GM20431 (cell line): Measurements from ENCODE around the gene MAPK8IP2.
"Not testable (repeated sequence)": the region's sequence is repeated elsewhere in the genome, so short reads cannot be mapped to it uniquely, and the experiment has no call there.

Experiments used
- in situ Hi-C: fragments of 300-500 bp; cut with MseI, MboI; formaldehyde crosslinking; loops from one replicate; pipeline ENCODE4 v1.15.0; 2020; ENCODE audit warnings: low sequenced_read_pairs; ENCODE audit not compliant: unreplicated experiment

Gene MAPK8IP2

DNA sequence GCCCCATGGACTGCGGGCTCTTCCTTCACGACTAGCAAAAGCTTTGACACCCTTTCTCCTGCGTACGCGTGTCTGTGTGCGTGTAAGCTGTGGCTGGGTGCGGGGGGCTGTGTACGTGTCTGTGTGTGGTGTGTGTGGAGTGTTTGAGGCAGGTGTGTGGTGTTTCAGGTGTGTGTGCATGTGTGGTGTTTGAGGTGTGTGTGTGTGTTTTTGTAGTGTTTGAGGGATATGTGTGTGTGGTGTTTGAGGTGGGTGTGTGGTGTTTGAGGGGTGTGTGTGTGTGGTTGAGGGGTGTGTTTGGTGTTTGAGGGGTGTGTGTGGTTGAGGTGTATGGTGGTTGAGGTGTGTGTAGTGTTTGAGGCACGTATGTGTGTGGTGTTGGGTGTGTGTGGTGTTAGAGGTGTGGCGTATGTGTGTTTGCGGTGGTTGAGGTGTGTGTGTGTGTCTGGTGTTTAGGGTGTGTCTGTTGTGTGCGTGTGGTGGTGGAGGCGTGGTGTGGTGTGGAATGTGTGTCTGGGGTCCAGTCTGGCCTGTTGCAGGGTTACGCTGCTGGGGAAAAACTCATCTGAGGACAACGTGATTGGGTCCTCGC is 28.0 kb downstream of the MAPK8IP2 start:
- in situ Hi-C loops: no loop called here

DNA sequence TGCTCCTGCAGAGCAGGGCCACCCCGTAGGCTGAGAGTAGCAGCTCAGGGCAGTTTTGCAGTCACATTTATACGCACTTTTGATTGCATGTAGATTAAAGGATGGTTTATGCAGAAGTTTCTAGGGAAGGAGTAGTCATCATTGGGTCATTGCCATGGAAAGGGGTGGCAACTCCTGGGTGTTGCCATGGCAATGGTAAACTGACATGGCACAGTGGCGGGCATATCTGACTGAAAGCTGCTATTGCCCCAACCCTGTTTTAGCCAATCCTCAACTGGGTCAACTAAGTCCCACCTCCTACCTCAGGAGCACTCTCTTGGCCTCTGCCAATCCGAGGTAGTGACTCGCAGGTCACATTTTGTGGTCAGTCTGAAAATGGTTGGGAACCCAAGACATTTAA is 29.8 kb downstream of the MAPK8IP2 start:
- in situ Hi-C loops: no loop called here

DNA sequence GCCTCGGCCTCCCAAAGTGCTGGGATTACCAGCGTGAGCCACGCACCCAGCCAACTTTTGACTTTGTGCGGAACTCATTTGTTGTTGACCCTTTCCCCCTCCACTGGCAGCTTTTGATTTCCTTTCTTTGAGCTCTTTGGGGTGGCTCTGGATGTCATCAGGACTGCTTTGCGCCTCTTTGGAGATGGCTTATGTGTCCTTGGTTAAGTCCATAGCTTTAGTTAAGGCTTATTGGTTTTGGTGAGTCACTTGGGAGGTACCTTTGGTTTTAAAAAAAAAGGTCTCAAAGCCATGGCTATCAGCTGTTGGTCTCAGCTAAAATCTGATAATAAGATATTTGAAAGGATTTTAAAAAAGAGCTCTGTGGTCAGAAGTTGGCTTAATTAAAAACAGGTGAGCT is 32.5 kb downstream of the MAPK8IP2 start:
- in situ Hi-C loops: no loop called here

DNA sequence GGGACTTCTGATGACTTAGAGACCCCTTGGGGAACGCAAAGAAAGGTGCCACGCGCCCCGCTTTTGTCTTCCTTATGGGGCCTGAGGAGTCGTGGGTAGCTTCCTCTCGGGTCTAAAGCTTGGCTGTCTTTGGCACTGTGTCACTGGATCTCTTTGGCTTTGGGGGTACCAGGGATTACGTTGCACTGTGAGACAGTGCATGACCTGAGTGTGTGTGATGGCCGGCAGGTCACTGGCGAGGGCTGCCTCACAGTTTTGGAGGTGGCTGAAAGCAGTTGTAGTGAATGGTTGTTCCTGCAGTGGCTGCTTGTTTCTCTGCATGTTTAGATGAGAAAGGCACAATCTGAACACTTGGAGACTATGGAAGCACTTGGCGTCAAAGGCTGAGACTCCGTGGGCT is 33.2 kb downstream of the MAPK8IP2 start:
- in situ Hi-C loops: no loop called here

DNA sequence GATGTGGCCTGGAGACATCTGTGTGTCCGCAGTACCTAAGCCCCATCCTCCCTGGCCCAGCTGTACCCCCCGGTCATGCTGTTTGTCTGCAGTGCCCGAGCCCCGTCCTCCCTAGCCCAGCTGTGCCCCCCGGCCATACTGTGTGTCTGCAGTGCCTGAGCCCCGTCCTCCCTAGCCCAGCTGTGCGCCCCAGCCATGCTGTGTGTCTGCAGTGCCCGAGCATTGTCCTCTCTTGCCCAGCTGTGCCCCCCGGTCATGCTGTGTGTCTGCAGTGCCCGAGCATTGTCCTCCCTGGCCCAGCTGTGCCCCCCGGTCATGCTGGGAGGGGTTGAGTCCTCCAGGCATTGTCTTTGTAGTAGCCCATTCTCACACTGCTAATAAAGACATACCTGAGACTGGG is 35.0 kb downstream of the MAPK8IP2 start:
- in situ Hi-C loops: no loop called here

DNA sequence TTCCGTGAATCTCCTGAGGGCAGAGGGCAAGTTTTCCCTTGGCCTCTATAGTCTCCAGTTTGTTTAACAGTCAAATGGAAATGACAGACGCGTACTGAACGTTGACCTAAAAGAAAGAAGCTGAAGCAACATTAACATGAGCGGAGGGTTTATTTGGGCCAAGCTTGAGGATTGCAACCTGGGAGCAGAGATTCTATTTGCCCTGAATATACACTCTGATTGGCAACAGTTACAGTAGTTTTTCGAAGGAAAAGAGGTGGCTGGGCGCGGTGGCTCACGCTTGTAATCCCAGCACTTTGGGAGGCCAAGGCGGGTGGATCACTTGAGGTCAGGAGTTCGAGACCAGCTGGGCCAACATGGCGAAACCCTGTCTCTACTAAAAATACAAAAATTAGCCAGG is 39.7 kb downstream of the MAPK8IP2 start:
- in situ Hi-C loops: not testable (repeated sequence)

DNA sequence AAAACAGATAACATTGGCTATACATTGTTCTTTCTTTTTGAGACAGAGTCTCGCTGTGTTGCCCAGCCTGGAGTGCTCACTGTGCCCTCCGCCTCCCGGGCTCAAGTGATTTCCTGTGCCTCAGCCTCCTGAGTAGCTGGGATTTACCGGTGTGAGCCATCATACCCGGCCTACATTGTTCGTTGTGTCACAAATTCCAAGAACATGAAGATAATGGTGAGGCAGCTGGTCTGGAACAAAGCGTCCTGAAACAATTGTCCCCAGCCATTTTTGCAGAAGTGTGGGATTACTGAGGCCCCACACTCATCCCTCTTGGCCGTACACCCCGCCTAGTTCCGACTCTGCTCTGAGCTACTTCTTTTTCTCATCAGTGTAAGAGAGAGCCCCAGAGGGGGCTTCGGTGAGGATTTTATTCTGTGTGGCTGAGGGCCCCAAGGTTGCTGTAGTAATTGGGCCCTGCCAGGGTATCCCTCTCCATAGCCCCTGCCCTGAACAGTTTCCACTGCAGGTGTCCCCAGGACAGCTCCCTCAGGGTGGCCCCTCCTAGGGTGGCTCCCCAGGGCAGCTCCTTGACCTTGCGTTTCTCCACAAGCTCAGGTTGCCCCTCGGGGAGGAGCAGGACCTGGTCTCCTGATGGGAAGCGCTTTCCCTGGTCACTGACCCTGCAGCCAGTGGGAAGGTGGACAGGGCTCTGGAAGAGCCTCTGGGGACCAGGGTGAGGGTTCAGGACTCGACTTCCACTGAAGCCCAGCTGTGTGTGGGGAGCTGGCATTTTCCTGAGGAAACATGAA is 40.5 kb downstream of the MAPK8IP2 start:
- in situ Hi-C loops: no loop called here

DNA sequence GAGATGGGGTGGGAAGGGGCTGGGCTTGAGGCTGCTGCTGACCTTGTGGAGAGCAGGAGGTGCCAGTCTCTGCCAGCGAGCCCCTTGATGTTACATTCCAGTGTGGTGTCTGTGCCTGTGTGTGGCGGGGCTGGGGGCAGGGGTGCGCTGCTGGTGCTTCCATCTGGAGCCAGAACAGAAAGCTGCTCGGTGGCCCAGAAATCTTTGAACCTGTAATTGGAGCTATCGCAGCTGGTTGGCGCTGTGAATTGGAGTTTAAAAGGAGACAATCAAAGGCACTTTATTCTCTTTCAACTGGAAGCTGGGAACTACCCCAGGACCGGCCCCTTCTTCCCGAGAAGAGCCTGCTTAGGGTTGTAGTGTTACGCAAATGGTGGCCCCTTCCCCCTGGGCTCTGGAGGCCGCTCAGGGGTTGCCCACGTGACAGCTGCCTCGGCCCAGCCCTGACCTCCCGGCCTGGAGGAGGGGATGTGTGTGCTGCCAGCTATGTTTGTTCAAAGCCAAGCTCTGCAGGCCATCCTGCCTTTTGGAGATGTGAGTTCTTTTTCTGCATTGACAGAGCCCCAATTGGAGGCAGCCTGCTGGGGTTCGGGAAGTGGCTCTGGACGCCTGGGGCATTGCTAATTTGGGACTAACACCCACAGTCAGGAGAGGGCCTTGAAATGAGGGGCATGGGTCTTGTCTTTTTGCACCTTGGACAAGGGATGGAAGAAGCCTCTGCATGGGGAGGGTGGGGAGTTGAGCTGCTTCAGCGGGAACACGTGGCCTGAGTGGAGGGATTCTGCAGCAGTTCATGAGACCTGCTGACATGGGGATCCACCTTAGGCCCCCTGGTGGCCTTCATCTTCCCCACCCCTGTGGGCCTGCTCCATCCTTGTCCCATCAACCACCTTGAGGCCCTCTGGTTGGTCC is 41.4 kb downstream of the MAPK8IP2 start:
- in situ Hi-C loops: no loop called here

DNA sequence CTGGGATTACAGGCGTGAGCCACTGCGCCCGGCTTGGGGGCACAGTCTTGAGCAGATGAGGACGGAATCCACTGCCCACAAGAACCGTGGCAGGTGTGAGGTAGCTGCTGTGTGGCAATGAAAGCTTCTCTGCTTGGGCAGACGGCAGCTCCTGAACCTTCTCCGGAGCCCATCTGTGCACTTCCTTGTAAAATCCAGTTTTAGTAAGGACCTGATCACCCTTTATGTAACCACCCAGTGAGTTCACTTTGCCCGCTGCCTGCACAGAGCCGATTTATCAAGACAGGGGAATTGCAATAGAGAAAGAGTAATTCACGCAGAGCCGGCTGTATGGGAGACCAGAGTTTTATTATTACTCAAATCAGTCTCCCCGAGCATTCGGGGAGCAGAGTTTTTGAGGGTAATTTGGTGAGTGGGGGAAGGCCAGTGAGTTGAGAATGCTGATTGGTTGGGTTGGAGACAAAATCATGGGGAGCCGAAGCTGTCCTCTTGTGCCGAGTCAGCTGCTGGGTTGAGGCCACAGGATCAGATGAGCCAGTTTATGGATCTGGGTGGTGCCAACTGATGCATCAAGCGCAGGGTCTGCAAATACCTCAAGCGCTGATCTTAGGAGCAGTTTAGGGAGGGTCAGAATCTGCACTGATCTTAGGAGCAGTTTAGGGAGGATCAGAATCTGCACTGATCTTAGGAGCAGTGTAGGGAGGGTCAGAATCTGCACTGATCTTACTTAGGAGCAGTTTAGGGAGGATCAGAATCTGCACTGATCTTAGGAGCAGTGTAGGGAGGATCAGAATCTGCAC is 42.6 kb downstream of the MAPK8IP2 start:
- in situ Hi-C loops: not testable (repeated sequence)

DNA sequence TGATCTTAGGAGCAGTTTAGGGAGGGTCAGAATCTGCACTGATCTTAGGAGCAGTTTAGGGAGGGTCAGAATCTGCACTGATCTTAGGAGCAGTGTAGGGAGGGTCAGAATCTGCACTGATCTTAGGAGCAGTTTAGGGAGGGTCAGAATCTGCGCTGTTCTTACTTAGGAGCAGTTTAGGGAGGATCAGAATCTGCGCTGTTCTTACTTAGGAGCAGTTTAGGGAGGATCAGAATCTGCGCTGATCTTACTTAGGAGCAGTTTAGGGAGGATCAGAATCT is 43.2 kb downstream of the MAPK8IP2 start:
- in situ Hi-C loops: not testable (repeated sequence)

DNA sequence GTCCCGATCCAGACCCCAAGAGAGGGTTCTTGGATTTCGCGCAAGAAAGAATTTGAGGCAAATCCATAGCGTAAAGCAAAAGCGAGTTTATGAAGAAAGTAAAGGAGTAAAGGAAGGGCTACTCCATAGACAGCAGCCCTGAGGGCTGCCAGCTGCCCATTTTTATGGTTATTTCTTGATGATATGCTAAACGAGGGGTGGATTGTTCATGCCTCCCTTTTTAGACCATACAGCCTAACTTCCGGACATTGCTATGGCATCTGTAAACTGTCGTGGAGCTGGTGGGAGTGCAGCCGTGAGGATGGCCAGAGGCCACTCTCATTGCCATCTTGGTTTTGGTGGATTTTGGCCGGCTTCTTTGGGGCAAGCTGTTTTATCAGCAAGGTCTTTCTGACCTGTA is 52.7 kb downstream of the MAPK8IP2 start:
- in situ Hi-C loops: no loop called here

DNA sequence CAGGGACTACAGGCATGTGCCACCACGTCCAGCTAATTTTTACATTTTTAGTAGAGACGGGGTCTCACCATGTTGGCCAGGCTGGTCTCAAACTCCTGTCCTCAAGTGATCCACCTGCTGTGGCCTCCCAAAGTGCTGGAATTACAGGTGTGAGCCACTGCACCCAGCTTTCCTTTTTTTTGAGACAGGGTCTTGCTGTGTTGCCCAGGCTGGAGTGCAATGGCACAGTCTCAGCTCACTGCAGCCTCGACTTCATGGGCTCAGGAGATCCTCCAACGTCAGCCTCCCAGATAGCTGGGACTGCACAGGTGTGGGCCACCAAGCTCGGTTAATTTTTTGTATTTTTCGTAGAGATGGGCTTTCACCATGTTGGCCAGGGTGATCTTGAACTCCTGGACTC is 54.1 kb downstream of the MAPK8IP2 start:
- in situ Hi-C loops: not testable (repeated sequence)

DNA sequence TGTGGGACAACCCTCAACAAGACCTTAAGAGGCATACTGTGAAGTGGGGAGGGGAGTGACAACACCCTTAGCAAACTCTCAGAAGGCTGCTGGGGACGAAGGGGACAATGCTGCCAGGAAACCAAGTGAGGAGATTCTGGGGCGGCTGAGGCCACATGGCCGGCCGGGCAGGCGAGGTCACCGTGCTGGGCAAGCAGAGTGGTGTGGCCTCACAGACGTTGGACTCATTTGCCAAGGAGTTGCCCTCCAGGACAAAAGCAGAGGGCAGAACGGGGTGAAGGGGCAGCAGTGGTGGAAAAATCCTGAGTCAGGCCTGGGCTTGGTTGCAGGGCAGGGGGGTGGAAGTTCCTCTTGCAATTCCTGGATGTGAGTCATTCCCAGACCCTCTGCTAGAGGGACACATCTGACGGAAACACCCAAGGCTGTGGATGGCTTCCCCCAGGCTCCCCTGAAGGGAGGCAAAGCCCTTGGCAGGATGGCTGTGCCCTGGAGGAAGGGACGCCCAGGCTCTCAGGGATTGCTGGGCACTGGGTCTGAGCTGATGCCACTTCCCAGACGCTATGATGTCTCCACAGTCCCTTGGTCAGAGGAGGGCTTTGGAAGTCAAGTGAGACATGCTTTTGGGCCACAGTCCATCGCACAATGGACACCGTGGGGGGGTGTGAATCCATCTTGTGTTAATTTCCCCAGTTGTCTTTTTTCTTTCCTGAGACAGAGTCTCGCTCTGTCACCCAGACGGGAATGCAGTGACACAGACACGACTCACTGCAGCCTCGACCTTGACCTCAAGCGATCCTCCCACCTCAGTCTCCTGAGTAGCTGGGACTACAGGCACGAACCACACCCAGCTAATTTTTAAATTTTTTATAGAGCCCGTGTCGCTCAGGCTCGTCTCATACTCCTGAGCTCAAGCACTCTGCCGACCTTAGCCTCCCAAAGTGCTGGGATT is 55.8 kb downstream of the MAPK8IP2 start:
- in situ Hi-C loops: no loop called here

DNA sequence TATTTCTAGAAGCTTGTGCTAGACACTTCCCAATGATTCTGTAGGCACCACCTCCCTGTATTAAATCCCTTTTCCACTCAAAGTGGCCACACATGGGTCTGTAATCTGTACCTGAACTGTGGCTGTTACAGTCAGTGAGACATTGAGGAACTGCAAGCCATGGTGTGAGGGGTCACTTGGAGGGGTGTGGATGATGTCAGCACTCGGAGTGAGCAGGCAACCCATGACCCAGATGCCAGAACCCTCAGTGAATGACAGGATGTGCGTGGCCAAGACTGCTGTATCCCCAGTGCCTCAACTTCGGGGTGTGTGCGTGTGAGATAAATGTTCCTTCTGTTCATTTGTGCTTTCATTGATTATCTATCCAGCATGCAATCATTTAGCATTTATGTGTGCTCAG is 57.3 kb downstream of the MAPK8IP2 start:
- in situ Hi-C loops: no loop called here

DNA sequence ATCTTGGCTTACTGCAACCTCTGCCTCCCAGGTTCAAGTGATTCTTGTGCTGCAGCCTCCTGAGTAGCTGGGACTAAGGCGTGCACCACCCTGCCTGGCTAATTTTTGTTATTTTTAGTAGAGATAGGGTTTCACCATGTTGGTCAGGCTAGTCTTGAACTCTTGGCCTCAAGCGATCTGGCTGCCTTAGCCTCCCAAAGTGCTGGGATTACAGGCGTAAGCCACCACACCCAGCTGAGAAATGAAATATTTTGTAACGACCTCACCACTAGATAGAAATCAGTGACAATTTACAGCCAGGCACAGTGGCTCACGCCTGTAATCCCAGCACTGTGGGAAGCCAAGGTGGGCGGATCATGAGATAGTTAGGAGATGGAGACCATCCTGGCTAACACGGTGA is 59.1 kb downstream of the MAPK8IP2 start:
- in situ Hi-C loops: not testable (repeated sequence)

DNA sequence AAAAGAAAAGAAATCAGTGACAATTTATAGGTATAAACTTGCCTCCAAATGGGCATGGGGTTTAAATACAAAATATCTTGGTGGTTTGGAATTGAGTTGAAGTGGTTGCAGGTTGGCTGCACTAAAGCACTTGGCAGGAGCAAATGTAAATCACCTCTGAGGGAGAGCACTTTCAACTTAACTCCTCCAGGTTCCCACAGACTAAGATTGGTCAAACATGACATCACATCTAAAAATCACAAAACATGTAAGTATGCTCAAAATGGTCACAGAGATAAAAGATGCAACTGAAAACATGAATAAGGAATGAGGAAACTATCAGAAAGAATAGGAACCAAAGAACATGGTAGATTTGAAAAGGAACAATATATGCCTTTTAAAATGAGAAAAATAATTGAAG is 59.7 kb downstream of the MAPK8IP2 start:
- in situ Hi-C loops: no loop called here
